PC-3 (cell line): Measurements from ENCODE around the gene MAP2K3.

Experiments
- CTCF ChIP-seq: fragments of 300-600 bp; sonication (generic); conservative IDR thresholded peaks from 2 replicates; pipeline ENCODE4 v1.5.1; 2017; ENCODE audit warnings: antibody characterized with exemption, low read depth, mild to moderate bottlenecking, low read length
- EZH2phosphoT487 ChIP-seq: fragments of 300-600 bp; sonication (generic); IDR thresholded peaks from 2 replicates; pipeline ENCODE4 v1.6.1; 2018; ENCODE audit warnings: mild to moderate bottlenecking, antibody characterized with exemption, low read length, borderline replicate concordance

- TF ChIP-seq EZH2phosphoT487: no peak
- TF ChIP-seq CTCF: no peak
Observed at GRCh38 chr17:21251337-21252010, 33.0 kb upstream of the MAP2K3 start.
